Effector CD4-positive, alpha-beta T cell (primary cell): Measurements from ENCODE around the gene ADAMTS18.

Experiments
- DNase-seq: peaks from one replicate; pipeline ENCODE4 v3.0.0-alpha.2; 2020

Gene ADAMTS18

GRCh38 chr16:77386831-77387814 is 47.7 kb downstream of the ADAMTS18 start:
- DNase-seq, result no peak

GRCh38 chr16:77385481-77385880 is 49.4 kb downstream of the ADAMTS18 start:
- DNase-seq, result no peak

GRCh38 chr16:77383606-77384187 is 51.1 kb downstream of the ADAMTS18 start:
- no peak for DNase-seq

GRCh38 chr16:77376358-77376757 is 58.5 kb downstream of the ADAMTS18 start:
- no peak for DNase-seq

GRCh38 chr16:77375396-77375795 is 59.4 kb downstream of the ADAMTS18 start:
- DNase-seq, result no peak

GRCh38 chr16:77374384-77374783 is 60.5 kb downstream of the ADAMTS18 start:
- no peak for DNase-seq

- no peak for DNase-seq
Measured at GRCh38 chr16:77373726-77374125, 61.1 kb downstream of the ADAMTS18 start.

GRCh38 chr16:77364770-77365169 is 70.1 kb downstream of the ADAMTS18 start:
- DNase-seq, result no peak

- no peak for DNase-seq
Measured at GRCh38 chr16:77359065-77359502, 75.8 kb downstream of the ADAMTS18 start.

- DNase-seq, result no peak
Measured at GRCh38 chr16:77353587-77354263, 81.1 kb downstream of the ADAMTS18 start.

GRCh38 chr16:77344341-77344740 is 90.5 kb downstream of the ADAMTS18 start:
- DNase-seq, result no peak

- no peak for DNase-seq
Measured at GRCh38 chr16:77336637-77337036, 98.2 kb downstream of the ADAMTS18 start.

GRCh38 chr16:77335652-77336234 is 99.1 kb downstream of the ADAMTS18 start:
- DNase-seq, result no peak

- no peak for DNase-seq
Measured at GRCh38 chr16:77332792-77333191, 102.0 kb downstream of the ADAMTS18 start.

- DNase-seq, result no peak
Measured at GRCh38 chr16:77331802-77332586, 102.8 kb downstream of the ADAMTS18 start.

- DNase-seq, result no peak
Measured at GRCh38 chr16:77331043-77331442, 103.8 kb downstream of the ADAMTS18 start.

- no peak for DNase-seq
Measured at GRCh38 chr16:77330332-77331042, 104.3 kb downstream of the ADAMTS18 start.

GRCh38 chr16:77328768-77329167 is 106.1 kb downstream of the ADAMTS18 start:
- DNase-seq, result no peak

- no peak for DNase-seq
Measured at GRCh38 chr16:77328274-77328673, 106.6 kb downstream of the ADAMTS18 start.

GRCh38 chr16:77327717-77328116 is 107.1 kb downstream of the ADAMTS18 start:
- no peak for DNase-seq

- no peak for DNase-seq
Measured at GRCh38 chr16:77324729-77325128, 110.1 kb downstream of the ADAMTS18 start.

- DNase-seq, result no peak
Measured at GRCh38 chr16:77323695-77324094, 111.1 kb downstream of the ADAMTS18 start.
